ENCODE measurements around the gene RASGRP1. TPM values are rescaled to one million over a fixed set of nuclear protein-coding genes. Genes with fewer than 3 reads are reported as not detected.

RASGRP1 gene
- polyA plus RNA-seq, 1 donor (not counting 4 experiments of a cell fraction or from before 2014, with no cell fraction given) = 0.28 TPM

GRCh38 chr15:38600236-38600635, 35.6 kb upstream of the RASGRP1 start:
- Histone ChIP-seq H3K4me1 (ENCODE audit: control insufficient read depth, extremely low read depth, insufficient read depth, low read length) (no peaks in the 10 kb centered on the region), H3K36me3 (ENCODE audit: control insufficient read depth in 2 of 2, extremely low read depth in 1 of 2, insufficient read depth in 2 of 2, low read length in 2 of 2) (no peaks in the 10 kb centered on the region), H4K20me1 (ENCODE audit: control insufficient read depth, extremely low read depth, insufficient read depth, low read length) (no peaks in the 10 kb centered on the region), H3K9me1 (ENCODE audit: control insufficient read depth, extremely low read depth, insufficient read depth, low read length) (no peaks in the 10 kb centered on the region), H3K27me3 (ENCODE audit: control insufficient read depth, extremely low read depth, insufficient read depth, low read length) (peaks cover 5% of the 10 kb centered on the region), H2AFZ (ENCODE audit: control insufficient read depth, low read length) (no peak overlapping the region), H3K79me2 (ENCODE audit: control insufficient read depth, insufficient read depth, low read length) (no peaks in the 10 kb centered on the region), H3K4me2 (ENCODE audit: control insufficient read depth, extremely low read depth, insufficient read depth, low read depth, low read length) (no peak overlapping the region), H3K9ac (ENCODE audit: control insufficient read depth, extremely low read depth, insufficient read depth, low read length) (no peak overlapping the region), H3K4me3 (ENCODE audit: control insufficient read depth in 2 of 3, extremely low read depth in 1 of 3, insufficient read depth in 2 of 3, low read depth in 1 of 3, low read length in 3 of 3) (no peak overlapping the region), H3K9me3 (ENCODE audit: control insufficient read depth, low read depth, low read length) (no peaks in the 10 kb centered on the region), H3K27ac (ENCODE audit: control insufficient read depth, insufficient read depth, low read length) (no peak overlapping the region)
- FAIRE-seq = no peak
- no peak for DNase-seq (ENCODE audit: low read depth, low spot score)
- TF ChIP-seq EZH2 (IDR thresholded peaks at IDR 0.05; ENCODE audit: low read length) (no peak), CTCF (optimal IDR thresholded peaks at IDR 0.05 in 1 of 3, IDR thresholded peaks at IDR 0.05 in 1 of 3, conservative IDR thresholded peaks at IDR 0.05 in 1 of 3; ENCODE audit: extremely low read depth in 1 of 3, insufficient read depth in 2 of 3, low read length in 3 of 3) (no peak)
- dilution Hi-C loops (cut with MboI; ENCODE audit: extremely low pct_ligation_motif_present, low sequenced_read_pairs) = no loop called here

GRCh38 chr15:38598749-38599148, 34.1 kb upstream of the RASGRP1 start:
- Histone ChIP-seq H3K79me2 (ENCODE audit: control insufficient read depth, insufficient read depth, low read length) (no peaks in the 10 kb centered on the region), H2AFZ (ENCODE audit: control insufficient read depth, low read length) (no peak overlapping the region), H3K27ac (ENCODE audit: control insufficient read depth, insufficient read depth, low read length) (no peak overlapping the region), H3K36me3 (ENCODE audit: control insufficient read depth in 2 of 2, extremely low read depth in 1 of 2, insufficient read depth in 2 of 2, low read length in 2 of 2) (no peaks in the 10 kb centered on the region), H3K4me3 (ENCODE audit: control insufficient read depth in 2 of 3, extremely low read depth in 1 of 3, insufficient read depth in 2 of 3, low read depth in 1 of 3, low read length in 3 of 3) (no peak overlapping the region), H3K27me3 (ENCODE audit: control insufficient read depth, extremely low read depth, insufficient read depth, low read length) (peaks cover 5% of the 10 kb centered on the region), H3K9me1 (ENCODE audit: control insufficient read depth, extremely low read depth, insufficient read depth, low read length) (no peaks in the 10 kb centered on the region), H4K20me1 (ENCODE audit: control insufficient read depth, extremely low read depth, insufficient read depth, low read length) (no peaks in the 10 kb centered on the region), H3K9ac (ENCODE audit: control insufficient read depth, extremely low read depth, insufficient read depth, low read length) (no peak overlapping the region), H3K4me2 (ENCODE audit: control insufficient read depth, extremely low read depth, insufficient read depth, low read depth, low read length) (no peak overlapping the region), H3K9me3 (ENCODE audit: control insufficient read depth, low read depth, low read length) (no peaks in the 10 kb centered on the region), H3K4me1 (ENCODE audit: control insufficient read depth, extremely low read depth, insufficient read depth, low read length) (no peaks in the 10 kb centered on the region)
- DNase-seq (ENCODE audit: low read depth, low spot score) (no peak), FAIRE-seq (no peak)
- no peak for TF ChIP-seq EZH2 (IDR thresholded peaks at IDR 0.05; ENCODE audit: low read length)
- dilution Hi-C loops (cut with MboI; ENCODE audit: extremely low pct_ligation_motif_present, low sequenced_read_pairs) = no loop called here

- dilution Hi-C loops (cut with MboI; ENCODE audit: extremely low pct_ligation_motif_present, low sequenced_read_pairs) = no loop called here
- no peak for DNase-seq (ENCODE audit: low read depth, low spot score)
- no peaks in the 10 kb centered on the region for H3K9me1 ChIP-seq (ENCODE audit: control insufficient read depth, extremely low read depth, insufficient read depth, low read length)
- no peaks in the 10 kb centered on the region for H3K4me1 ChIP-seq (ENCODE audit: control insufficient read depth, extremely low read depth, insufficient read depth, low read length)
- no peak overlapping the region for H3K4me2 ChIP-seq (ENCODE audit: control insufficient read depth, extremely low read depth, insufficient read depth, low read depth, low read length)
- H4K20me1 ChIP-seq (ENCODE audit: control insufficient read depth, extremely low read depth, insufficient read depth, low read length) = no peaks in the 10 kb centered on the region
- TF ChIP-seq EZH2 (IDR thresholded peaks at IDR 0.05; ENCODE audit: low read length) (no peak), CTCF (optimal IDR thresholded peaks at IDR 0.05 in 1 of 3, IDR thresholded peaks at IDR 0.05 in 1 of 3, conservative IDR thresholded peaks at IDR 0.05 in 1 of 3; ENCODE audit: extremely low read depth in 1 of 3, insufficient read depth in 2 of 3, low read length in 3 of 3) (no peak)
- no peak overlapping the region for H2AFZ ChIP-seq (ENCODE audit: control insufficient read depth, low read length)
- no peaks in the 10 kb centered on the region for H3K9me3 ChIP-seq (ENCODE audit: control insufficient read depth, low read depth, low read length)
- FAIRE-seq = no peak
- no peak overlapping the region for H3K27ac ChIP-seq (ENCODE audit: control insufficient read depth, insufficient read depth, low read length)
- no peak overlapping the region for H3K4me3 ChIP-seq (ENCODE audit: control insufficient read depth in 2 of 3, extremely low read depth in 1 of 3, insufficient read depth in 2 of 3, low read depth in 1 of 3, low read length in 3 of 3)
- H3K9ac ChIP-seq (ENCODE audit: control insufficient read depth, extremely low read depth, insufficient read depth, low read length) = no peak overlapping the region
- no peaks in the 10 kb centered on the region for H3K79me2 ChIP-seq (ENCODE audit: control insufficient read depth, insufficient read depth, low read length)
- H3K36me3 ChIP-seq (ENCODE audit: control insufficient read depth in 2 of 2, extremely low read depth in 1 of 2, insufficient read depth in 2 of 2, low read length in 2 of 2) = no peaks in the 10 kb centered on the region
- H3K27me3 ChIP-seq (ENCODE audit: control insufficient read depth, extremely low read depth, insufficient read depth, low read length) = no peaks in the 10 kb centered on the region
Observed at GRCh38 chr15:38597219-38597800, 32.7 kb upstream of the RASGRP1 start.

Data from keratinocyte (primary cell).